Colonic mucosa (tissue), 4 donors: ENCODE data around the gene SLC25A21. TPM values are rescaled to one million over a fixed set of nuclear protein-coding genes. Genes with fewer than 3 reads are reported as not detected.

ENCODE experiments used
- DNase-seq: peaks from one replicate; pipeline ENCODE4 v3.0.0-alpha.2; 2020
- H3K27ac ChIP-seq: fragments of 200-600 bp; one replicate; pipeline ENCODE4 v1.8.0; 2021
- H3K27me3 ChIP-seq: fragments of 200-600 bp; one replicate; pipeline ENCODE4 v1.8.0; 2021
- H3K36me3 ChIP-seq: fragments of 200-600 bp; one replicate; pipeline ENCODE4 v1.8.0; 2021
- H3K4me1 ChIP-seq: fragments of 200-600 bp; one replicate; pipeline ENCODE4 v1.8.0; 2021; ENCODE audit warnings: mild to moderate bottlenecking
- H3K4me3 ChIP-seq: fragments of 200-600 bp; one replicate; pipeline ENCODE4 v1.8.0; 2021
- H3K9ac ChIP-seq, 2 donors: one replicate each; pipeline ENCODE4 v1.7.0; 2013; ENCODE audit warnings: control low read depth in 2 of 2, low read depth in 2 of 2, low read length in 2 of 2
- H3K9me3 ChIP-seq: fragments of 200-600 bp; one replicate; pipeline ENCODE4 v1.8.0; 2021
- intact Hi-C: fragments of 100-400 bp; cut with DNase I; formaldehyde crosslinking; loops from one replicate; pipeline ENCODE4 v1.14.1; 2022
- total RNA-seq, 2 donors: library from RNA; stranded (reverse); fragmentation: NEBNext Ultra II Directional in 1 of 2; extraction: Animal tissue kit (Norgen Biotek cat#: 25700) in 1 of 2; gene quantifications; one replicate each; pipeline ENCODE4 v1.2.1, GENCODE V29; 2021
- TF ChIP-seq, protein P1 (sequence below): fragments of 200-600 bp; IDR thresholded peaks from one replicate; pipeline ENCODE4 v1.8.0; 2022; ENCODE audit warnings: antibody characterized with exemption, mild to moderate bottlenecking
- donor health status: healthy.
- donor health status: DM: no; HTN: no; CAD: no.
- donor health status: DM: no; HTN: no; CAD: no.

SLC25A21 gene
- total RNA-seq, 2 donors from 2014 or later, result 0.77 to 0.82 TPM

GRCh38 chr14:37090026-37090425, 82.4 kb downstream of the SLC25A21 start:
- DNase-seq, result no peak
- no peaks in the 10 kb centered on the region for H3K9me3 ChIP-seq
- no peaks in the 10 kb centered on the region for H3K4me1 ChIP-seq
- no peak overlapping the region for H3K4me3 ChIP-seq
- H3K9ac ChIP-seq, result no peak overlapping the region
- TF ChIP-seq, protein P1, sequence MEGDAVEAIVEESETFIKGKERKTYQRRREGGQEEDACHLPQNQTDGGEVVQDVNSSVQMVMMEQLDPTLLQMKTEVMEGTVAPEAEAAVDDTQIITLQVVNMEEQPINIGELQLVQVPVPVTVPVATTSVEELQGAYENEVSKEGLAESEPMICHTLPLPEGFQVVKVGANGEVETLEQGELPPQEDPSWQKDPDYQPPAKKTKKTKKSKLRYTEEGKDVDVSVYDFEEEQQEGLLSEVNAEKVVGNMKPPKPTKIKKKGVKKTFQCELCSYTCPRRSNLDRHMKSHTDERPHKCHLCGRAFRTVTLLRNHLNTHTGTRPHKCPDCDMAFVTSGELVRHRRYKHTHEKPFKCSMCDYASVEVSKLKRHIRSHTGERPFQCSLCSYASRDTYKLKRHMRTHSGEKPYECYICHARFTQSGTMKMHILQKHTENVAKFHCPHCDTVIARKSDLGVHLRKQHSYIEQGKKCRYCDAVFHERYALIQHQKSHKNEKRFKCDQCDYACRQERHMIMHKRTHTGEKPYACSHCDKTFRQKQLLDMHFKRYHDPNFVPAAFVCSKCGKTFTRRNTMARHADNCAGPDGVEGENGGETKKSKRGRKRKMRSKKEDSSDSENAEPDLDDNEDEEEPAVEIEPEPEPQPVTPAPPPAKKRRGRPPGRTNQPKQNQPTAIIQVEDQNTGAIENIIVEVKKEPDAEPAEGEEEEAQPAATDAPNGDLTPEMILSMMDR, result no peak
- H3K36me3 ChIP-seq, result no peaks in the 10 kb centered on the region
- no peak overlapping the region for H3K27ac ChIP-seq
- intact Hi-C loops, result no loop called here
- H3K27me3 ChIP-seq, result no peaks in the 10 kb centered on the region

DNA sequence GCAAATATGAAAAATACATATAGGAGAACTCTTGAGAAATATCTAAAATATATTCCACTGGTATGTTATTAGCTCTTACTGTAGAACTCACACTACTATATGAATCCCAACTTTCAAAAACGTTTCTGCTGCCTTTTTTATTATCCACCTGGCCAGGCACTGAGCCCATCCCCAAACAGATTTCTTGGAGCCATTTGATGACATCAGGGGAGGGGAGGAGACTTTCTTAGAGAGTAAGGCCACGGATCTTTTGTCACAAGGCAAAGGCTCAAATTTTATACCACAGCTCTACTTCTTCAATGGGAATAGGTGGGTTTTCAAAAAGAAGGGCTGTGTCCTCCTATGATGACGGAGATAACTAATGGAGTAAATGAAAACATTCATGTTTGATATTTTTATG, 83.0 kb downstream of the SLC25A21 start:
- Histone ChIP-seq H3K9me3 (no peaks in the 10 kb centered on the region), H3K4me3 (no peak overlapping the region), H3K36me3 (no peaks in the 10 kb centered on the region), H3K27me3 (no peaks in the 10 kb centered on the region), H3K27ac (no peak overlapping the region), H3K9ac (no peak overlapping the region), H3K4me1 (no peaks in the 10 kb centered on the region)
- intact Hi-C loops, result no loop called here
- TF ChIP-seq, protein P1, result no peak
- no peak for DNase-seq

DNA sequence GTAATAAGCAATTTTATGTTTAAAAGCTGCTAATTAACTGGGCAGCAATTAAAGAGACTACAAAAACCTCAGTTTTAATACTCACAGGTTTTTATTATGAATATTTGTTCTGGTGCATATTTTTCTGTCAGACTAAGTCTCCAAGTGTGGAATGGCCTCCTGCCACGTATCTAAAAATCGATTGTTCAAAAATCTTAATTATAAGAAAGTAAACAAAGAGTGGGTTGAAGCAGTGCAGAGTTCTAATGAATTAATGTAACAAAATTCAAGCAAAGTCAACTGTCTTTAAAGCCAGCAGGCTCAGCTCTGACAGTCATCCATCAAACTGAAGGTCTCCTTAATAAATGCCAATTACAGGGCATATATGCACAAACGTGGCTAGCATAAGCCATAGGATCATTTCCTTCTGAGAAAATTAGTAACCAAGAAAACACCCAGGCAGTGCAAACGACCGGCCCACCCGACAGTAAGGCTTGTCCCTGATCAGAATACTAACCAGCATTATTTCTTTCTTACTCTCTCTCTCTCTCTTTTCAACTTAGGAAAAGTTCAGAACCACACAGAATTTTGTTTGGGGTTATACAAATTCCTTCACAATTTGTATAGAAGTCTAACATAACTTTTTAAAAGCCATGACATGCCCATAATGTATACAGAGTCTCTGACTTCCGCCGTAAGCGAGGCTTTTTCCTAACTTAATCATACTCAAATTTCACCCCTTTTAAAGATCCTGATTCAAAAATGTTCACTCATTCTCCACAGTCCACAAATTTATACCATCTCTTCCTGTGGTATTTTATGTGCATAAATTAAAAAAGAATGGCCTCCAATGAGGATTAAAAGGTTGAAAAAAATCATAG, 83.8 kb downstream of the SLC25A21 start:
- H3K4me1 ChIP-seq, result no peaks in the 10 kb centered on the region
- TF ChIP-seq, protein P1, result no peak
- intact Hi-C loops, result no loop called here
- H3K36me3 ChIP-seq, result no peaks in the 10 kb centered on the region
- no peaks in the 10 kb centered on the region for H3K27me3 ChIP-seq
- H3K4me3 ChIP-seq, result no peak overlapping the region
- H3K9me3 ChIP-seq, result no peaks in the 10 kb centered on the region
- DNase-seq, result no peak
- H3K27ac ChIP-seq, result no peak overlapping the region
- H3K9ac ChIP-seq, result no peak overlapping the region

GRCh38 chr14:37087520-37087919, 84.9 kb downstream of the SLC25A21 start:
- no peaks in the 10 kb centered on the region for H3K4me1 ChIP-seq
- no peaks in the 10 kb centered on the region for H3K36me3 ChIP-seq
- no peak overlapping the region for H3K27ac ChIP-seq
- DNase-seq, result no peak
- H3K27me3 ChIP-seq, result no peaks in the 10 kb centered on the region
- H3K9ac ChIP-seq, result no peak overlapping the region
- no peaks in the 10 kb centered on the region for H3K9me3 ChIP-seq
- TF ChIP-seq, protein P1, result no peak
- no peak overlapping the region for H3K4me3 ChIP-seq
- intact Hi-C loops, result no loop called here

DNA sequence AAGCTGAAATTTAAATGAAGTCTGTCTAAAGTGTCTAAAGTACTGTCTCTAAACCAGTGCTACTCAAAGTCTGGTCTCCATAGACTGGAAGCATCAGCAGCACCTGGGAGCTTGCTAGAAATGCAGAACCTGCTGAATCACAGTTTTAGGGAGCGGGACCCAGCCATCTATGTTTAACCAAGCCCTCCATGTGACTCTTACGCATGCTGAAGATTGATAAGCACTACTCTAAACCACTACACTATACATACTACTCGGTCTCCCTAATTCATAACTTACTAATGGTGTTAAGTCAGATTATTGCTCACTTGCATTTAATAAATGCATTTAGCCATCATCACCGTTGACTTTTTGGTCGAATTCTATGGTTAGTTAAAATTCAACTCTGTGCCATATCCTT, 88.8 kb downstream of the SLC25A21 start:
- H3K4me3 ChIP-seq, result no peak overlapping the region
- H3K27ac ChIP-seq, result no peak overlapping the region
- H3K9me3 ChIP-seq, result no peaks in the 10 kb centered on the region
- TF ChIP-seq, protein P1, result no peak
- intact Hi-C loops, result no loop called here
- no peak overlapping the region for H3K9ac ChIP-seq
- H3K36me3 ChIP-seq, result no peaks in the 10 kb centered on the region
- no peaks in the 10 kb centered on the region for H3K4me1 ChIP-seq
- H3K27me3 ChIP-seq, result no peaks in the 10 kb centered on the region
- DNase-seq, result no peak
